Activated naive CD4-positive, alpha-beta T cell (primary cell): Measurements from ENCODE around the gene AKAP5.

Experiments
- DNase-seq, 4 experiments: peaks; one replicate each; lab custom pipeline; 2025; lab: John Stamatoyannopoulos, UW

Gene AKAP5, protein sequence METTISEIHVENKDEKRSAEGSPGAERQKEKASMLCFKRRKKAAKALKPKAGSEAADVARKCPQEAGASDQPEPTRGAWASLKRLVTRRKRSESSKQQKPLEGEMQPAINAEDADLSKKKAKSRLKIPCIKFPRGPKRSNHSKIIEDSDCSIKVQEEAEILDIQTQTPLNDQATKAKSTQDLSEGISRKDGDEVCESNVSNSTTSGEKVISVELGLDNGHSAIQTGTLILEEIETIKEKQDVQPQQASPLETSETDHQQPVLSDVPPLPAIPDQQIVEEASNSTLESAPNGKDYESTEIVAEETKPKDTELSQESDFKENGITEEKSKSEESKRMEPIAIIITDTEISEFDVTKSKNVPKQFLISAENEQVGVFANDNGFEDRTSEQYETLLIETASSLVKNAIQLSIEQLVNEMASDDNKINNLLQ

GRCh38 chr14:64465191-64465822 lies at the start of gene AKAP5:
Gene AKAP5 (plus strand): TSS chr14:64465499. CDS start chr14:64468395, 2,896 bp downstream.
- peak; percentile 12 to 58 (median 20) for DNase-seq

GRCh38 chr14:64416348-64416932 lies 48.9 kb upstream of the AKAP5 start:
- no peak for DNase-seq

GRCh38 chr14:64417055-64417770 lies 48.1 kb upstream of the AKAP5 start:
- no peak for DNase-seq

- DNase-seq = no peak
These were observed 47.6 kb upstream of the AKAP5 start for GRCh38 chr14:64417771-64418125.

DNA sequence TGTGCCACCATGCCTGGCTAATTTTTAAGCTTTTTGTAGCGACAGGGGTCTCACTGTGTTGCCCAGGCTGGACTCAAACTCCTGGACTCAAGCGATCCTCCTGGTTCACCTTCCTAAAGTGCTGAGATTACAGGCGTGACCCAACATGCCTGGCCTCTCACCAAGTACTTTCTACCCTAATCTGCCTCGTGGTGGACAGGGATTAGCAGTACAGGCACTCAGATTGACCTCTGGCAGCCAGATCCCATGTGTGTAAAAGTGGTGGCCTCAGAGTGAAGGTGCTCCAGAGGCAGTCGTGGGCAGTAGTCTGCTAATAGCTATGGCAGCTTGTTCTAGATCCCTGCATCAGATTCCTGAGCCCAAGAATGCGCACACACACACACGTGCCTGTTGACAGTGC lies 46.3 kb upstream of the AKAP5 start:
- no peak for DNase-seq

DNA sequence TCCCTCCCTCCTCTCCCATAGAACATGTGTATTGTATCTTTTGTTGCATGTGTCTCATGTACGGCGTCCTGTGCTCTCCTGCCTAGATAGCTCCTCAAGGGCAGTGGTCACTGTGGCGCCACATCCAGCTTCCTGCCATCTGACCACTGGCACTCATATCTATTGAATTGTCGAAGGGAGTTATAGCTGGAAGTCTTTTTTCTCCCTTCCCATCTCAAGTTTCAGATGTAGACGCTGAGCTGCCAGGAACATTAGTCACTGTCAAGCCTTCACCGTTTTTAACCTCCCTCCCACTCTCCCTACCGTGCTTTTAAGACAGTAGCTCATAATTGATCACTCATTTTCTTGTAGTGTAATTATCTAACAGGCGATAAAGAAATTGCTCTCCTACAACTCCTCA lies 44.1 kb upstream of the AKAP5 start:
- DNase-seq = no peak

GRCh38 chr14:64422005-64422404 lies 43.3 kb upstream of the AKAP5 start:
- DNase-seq = no peak

DNA sequence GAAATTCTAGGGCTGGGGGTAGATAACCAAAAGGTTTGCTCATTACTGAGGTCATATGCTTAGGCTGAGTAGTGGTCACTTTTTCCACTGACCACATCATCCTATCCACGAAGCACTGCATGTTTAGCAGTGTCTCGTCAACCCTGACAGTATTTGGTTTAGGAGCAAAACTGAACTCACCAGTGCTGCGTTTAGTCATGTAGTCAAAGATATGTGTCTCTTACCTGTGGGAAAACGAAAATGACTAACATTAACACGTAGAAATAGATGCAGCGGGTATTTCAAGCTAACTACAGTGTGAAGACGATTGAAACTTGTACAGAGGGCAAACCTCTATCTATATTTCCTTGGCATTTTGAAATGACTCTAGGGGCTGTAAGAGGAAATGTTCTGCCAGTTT lies 42.5 kb upstream of the AKAP5 start:
- DNase-seq = no peak

GRCh38 chr14:64423987-64424386 lies 41.3 kb upstream of the AKAP5 start:
- DNase-seq = no peak

DNA sequence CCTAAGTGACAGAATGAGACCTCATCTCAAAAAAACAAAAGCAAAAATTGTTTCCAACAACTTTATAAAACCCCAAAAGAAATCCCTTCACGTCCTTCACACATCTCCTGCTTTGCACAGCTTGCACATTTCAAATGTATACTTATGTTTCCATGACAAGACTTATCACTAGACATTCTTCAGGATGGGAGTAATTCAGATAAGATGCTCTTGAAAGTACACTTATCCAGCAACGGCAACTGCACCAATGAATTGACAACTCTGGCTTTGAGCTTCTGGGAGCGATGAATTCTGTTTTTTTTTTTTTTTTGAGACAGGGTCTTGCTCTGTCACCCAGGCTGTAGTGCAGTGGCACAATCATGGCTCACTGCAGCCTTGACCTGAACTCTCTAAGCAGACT lies 30.8 kb upstream of the AKAP5 start:
- no peak for DNase-seq

GRCh38 chr14:64438181-64438841 lies 27.0 kb upstream of the AKAP5 start:
- DNase-seq = no peak

DNA sequence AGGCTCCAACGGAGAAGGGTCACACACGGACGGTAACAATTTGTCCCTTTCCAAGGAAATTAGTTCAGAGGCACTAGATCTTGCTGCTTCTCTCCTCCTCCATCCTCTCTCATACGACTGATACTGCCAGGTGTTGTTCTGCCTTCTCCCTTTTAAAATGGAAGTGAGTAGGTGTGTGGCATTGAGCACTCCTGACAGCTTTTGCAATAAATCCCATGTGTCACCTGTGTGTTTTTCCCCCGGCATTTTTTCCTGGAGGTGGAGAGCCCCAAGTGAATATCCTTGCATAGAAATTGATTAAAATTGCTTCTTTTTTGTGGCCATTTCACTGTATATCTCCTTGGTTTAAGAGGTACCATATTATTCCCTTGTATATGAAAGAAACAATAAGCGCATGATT lies 26.2 kb upstream of the AKAP5 start:
- no peak for DNase-seq

GRCh38 chr14:64440494-64440893 lies 24.8 kb upstream of the AKAP5 start:
- DNase-seq = no peak

GRCh38 chr14:64442300-64442988 lies 22.9 kb upstream of the AKAP5 start:
- no peak for DNase-seq

- no peak for DNase-seq
These were observed 21.2 kb upstream of the AKAP5 start for GRCh38 chr14:64444140-64444539.

DNA sequence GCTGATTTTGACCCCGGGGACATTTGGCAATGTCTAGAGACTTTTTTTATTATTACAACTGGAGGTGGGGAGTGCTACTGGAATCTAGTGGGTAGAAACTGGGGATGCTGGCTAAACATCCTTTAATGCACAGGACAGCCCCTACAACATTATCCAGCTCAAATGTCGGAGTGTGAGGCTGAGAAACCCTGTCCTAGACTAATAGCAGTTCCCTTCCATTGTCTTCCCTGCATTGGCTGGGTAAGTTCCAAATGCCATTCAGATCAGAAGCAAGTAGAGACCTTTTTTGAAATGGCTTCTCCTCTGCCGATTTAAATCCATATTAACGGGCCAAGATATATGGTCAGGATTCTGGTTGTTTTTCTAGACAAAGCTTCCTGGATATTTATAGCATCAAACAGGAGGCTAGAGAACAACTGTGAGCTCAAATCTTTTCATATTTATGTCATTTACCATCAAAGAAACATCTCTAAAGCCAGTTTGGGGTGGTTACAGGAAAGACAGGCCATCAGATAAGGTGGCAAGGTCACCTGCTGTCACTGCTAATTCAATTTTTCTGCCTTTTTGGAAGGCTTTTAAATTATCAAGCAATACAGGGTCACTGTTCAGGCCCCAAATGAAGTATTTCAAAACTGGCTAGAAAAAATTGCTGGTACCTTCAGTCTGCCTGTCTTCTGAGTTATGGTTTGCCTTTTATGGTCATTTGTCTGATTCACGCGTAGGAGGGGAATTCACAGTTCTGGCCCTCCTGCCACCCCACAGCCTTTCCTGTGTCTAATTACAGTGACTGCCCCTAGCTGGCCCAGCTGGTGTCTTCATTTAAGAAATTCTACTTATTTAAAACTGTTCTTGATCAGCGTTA lies 20.1 kb upstream of the AKAP5 start:
- no peak for DNase-seq

DNA sequence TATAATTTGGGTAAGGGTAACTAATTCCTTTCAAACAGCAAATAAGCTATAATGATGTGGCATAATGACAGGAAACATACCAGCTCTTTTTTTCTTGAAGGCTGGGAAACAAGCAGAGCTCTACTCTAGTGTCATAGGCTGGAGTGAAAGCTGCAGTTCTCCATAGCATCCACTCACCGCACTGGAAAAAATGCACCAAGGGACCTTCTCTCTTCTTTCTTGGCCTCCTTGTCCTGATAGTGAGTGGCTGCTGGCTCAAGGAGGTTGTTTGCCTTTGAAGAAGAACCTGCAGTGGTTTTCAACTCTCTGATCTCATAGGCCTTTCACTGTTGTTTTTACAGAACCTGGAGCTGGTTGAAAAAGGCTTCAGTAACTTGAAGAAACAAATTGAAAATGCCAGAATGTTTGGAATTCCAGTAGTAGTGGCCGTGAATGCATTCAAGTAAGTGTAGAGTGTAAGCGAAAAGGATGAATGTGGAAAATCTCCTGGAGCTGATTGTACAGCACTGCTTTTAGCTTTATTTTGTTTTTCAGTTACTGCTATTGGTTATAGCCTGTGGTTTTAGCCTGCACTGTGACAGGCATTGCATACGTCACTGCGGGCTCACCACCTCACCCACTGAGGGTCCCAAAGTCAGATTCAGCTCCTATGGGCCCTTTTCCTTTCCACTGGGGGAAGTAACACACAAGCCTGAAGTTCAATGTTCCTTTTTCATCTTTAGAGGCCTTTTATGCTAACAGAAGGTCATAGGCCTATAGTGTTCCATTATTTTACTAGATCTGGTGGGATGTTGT lies 17.2 kb upstream of the AKAP5 start:
- DNase-seq = no peak

GRCh38 chr14:64450255-64450654 lies 15.0 kb upstream of the AKAP5 start:
- no peak for DNase-seq

DNA sequence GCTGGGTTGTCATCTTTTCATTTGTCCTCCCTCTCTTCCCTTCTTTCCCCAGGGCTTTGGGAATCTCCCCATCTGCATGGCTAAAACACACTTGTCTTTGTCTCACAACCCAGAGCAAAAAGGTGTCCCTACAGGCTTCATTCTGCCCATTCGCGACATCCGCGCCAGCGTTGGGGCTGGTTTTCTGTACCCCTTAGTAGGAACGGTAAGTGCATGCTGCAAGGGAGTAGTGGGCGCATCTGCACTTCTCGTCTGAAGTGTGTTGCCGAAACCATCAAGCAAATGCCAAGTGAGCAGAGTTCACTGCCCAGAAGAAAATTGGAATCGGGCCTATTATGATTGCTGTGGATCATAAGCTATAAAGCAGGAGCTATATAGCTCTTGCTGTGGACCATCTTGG lies 10.6 kb upstream of the AKAP5 start:
- DNase-seq = no peak
